NCI-H2196 (cell line): ENCODE measurements around the gene HNRNPD.
"Not testable (repeated sequence)": the region's sequence is repeated elsewhere in the genome, so short reads cannot be mapped to it uniquely, and the experiment has no call there.

Experiments used
- DNase-seq: peaks from one replicate; lab custom pipeline; 2025; ENCODE audit not compliant: unreplicated experiment; lab: John Stamatoyannopoulos, UW

HNRNPD gene

GRCh38 chr4:82373486-82373815, 340 bp downstream of the HNRNPD start:
- DNase-seq: no peak

DNA sequence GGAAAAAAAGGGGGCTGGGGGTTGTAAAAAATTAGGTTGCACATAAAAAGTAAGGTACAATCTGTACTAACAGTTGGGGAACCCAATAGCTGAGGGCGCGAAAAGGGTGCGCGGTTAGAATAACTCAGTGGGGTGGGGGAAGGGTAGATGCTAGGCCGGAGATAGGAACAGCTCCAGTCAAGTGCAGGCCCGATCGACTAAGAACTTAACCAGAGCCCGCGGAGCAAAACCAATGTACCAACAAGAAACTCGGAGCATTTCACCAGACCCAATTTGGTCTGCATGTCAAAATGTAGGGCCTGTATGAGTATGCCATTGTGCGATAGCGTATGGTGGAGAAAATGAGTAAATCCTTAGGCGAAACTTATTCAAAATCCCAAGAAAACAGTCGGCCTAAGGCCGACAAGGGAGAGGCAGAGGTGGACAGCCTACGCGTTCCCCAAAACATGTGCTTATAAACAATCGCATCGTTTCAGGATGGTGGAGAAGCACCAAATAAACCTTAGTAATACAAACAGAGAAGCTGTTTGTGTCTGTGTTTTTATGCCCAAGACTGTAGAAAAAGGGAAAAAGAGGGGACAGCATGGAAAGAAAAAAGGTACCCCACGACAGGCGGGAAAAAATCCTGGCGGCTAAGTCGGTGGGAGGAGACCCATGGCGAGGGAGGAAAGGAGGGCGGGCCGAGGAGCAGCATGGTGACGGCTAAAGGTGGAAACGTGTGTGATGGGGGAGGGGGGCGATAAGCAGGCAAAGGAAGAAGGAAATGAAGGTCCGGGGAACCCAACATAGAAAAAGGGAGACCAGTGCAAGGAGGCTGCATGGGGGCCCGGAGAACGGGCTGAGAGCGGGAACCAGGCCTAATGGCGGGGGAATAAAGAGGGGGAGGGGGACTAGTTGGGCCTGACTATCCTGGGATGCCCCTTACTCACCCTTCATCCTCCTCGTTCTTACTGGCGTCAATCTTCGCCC, 990 bp downstream of the HNRNPD start:
- DNase-seq: peak; percentile 55

DNA sequence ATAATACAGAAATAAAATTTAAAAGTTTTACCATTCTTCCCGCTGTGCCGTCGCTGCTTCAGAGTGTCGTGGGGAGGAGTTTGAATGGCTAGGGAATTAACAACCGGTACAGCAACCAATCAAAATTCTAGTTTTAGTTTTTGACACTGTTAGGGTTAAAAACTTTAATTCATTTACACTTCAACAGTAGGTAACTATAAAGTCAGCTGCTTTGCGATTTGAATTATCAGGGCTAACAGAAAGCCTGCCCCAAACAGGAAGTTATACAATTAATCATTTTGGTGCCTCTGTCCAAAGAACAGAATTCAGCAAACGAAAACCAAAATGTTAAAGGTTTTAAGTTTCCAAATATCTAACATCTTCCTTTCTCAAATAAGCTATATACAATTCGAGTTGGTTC, 2.3 kb downstream of the HNRNPD start:
- DNase-seq: no peak

DNA sequence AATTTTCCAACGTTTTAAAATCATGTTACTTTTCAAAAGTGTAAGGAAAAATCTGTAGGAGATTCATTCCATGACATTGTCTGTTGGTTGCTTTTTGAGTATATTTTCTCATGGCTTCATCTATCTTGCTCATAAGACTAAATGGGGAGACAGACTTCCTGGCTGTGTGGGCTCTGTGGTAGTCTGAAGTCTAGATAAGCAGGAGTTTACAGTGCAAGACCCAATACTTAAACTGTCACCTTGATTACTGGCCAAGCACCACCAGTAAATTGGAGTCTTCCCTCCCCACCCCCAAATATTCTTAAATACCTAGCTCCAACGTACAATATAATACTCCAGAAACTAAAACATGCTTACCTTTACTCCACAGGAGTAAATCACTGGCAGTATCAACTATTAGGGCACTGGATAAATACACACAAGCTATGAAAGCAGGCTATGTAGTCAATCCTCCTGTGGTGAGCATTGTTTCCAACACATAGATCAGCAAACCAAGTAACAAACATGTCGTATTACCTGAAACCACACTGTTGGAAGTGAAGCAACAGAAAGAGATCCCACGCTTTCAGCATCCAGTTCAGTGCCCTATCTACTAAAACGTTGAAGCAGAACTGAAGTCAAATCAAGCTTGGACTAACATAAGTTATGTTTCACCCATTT, 6.2 kb downstream of the HNRNPD start:
- no peak for DNase-seq

DNA sequence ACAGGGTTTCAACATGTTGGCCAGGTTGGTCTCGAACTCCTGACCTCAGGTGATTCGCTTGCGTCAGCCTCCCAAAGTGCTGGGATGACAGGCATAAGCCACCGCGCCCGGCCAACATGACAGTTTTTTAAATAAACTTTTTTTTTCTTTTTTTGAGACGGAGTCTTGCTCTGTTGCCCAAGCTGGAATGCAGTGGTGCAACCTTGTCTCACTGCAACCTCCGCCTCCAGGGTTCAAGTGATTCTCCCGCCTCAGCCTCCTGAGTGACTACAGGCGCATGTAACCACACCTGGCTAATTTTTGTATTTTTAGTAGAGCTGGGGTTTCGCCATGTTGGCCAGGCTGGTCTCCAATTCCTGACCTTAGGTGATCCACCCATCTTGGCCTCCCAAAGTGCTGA, 7.4 kb downstream of the HNRNPD start:
- DNase-seq: not testable (repeated sequence)

DNA sequence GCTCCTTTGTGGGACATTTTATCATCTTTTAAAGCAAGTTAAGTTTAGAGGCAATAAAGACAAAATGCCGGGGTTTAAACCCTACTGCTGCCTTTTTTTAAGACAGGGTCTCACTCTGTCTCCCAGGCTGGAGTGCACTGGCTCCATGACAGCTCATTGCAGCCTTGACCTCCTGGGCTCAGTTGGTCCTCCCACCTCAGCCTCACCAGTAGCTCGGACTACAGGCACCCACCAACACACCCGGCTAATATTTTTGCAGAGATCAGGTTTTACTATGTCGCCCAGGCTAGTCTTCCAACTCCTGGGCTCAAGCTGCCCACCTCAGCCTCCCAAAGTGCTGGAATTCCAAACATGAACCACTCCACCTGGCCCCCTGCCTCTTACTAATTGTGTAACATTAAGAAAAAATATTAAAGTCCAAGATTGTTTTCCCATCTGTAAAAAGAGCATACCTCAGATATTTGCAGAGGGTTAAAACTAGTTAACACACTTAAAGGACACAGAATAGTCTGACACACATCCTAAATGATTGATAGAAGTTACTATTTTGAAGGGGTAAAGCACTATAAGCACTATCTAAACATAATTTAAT, 9.8 kb downstream of the HNRNPD start:
- DNase-seq: no peak

DNA sequence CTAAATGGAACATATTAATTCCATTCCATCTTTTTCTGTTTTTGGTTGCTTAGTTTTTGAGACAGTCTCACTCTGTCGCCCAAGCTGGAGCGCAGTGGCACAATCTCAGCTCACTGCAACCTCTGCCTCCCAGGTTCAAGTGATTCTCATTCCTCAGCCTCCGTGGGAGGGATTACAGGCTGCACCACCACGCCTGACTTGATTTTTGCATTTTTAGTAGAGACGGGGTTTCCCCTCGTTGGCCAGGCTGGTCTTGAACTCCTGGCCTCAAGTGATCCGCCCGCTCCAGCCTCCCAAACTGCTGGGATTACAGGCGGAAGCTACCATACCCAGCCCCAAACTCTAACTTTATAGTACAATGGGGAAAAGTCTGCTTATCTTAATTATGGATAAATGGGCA, 11.2 kb downstream of the HNRNPD start:
- no peak for DNase-seq

DNA sequence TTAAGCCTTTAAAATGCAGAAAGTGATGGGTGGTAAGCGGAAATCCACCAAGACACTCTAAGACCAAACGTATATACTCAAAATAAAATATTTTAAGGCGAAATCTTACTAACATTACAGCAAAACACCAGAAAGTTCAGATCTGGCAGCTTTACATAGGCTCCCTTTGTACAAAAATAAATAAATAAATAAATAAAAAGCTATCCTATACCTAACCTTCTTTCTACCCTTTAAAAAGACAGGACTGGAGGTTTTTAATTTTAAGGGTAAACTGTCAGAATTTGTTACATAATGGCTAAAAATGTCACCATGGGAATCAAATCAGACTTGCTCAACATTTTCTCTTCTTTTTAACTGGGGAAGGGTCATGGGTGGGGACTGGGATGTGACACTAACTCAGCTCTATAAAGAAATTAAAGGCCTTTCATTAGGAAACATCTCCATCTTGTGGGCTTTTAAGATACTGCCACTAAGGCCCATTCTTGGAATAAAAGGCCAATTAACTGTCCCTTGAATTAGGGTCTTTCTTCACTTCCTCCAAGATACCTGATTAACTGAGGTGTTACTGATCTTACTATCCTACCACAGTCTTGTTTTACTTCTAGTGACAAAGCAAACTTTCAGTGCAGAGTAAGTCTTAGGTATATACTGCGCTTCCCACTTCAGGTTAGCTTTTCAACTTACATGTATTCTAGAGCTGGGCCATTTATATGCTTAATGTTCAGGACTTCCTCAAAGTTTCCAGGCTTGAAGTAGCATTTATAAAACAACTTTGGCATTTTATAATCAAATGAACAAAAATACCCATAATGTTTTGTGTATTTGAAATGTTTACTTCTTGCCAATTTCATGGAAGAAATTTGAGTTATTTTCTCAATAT, 13.3 kb downstream of the HNRNPD start:
- no peak for DNase-seq

- no peak for DNase-seq
These were observed 14.9 kb downstream of the HNRNPD start for GRCh38 chr4:82358847-82359246.

- no peak for DNase-seq
These were observed 16.2 kb downstream of the HNRNPD start for GRCh38 chr4:82357640-82358039.

GRCh38 chr4:82354788-82355187, 19.0 kb downstream of the HNRNPD start:
- no peak for DNase-seq

DNA sequence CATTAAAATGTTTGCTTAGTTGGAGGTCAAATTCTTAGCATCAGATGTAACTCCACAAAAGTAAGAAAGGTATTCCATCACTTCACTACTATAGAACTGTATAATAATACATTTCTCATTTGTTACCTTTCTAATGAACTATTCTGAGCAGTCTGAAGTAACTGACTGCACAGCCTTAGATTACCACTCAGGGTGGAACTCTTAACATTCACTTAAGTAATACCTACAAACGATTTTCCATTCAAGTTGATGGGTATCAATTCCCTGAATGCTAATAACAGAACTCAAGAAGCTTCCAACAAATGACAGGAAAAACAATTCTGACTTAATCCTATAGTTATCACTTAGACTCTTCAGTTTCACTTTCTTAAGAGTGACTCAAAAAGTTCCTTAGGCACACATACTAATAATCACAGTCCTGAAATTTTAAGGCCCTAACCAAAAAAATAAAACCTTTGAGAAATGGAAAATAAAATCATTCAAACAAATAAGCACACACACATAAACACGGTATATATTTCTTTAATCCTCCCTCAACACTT, 20.9 kb downstream of the HNRNPD start:
- DNase-seq: no peak

- DNase-seq: no peak
These were observed 21.5 kb downstream of the HNRNPD start for GRCh38 chr4:82352118-82352824.

- DNase-seq: no peak
These were observed 27.7 kb downstream of the HNRNPD start for GRCh38 chr4:82346126-82346525.

DNA sequence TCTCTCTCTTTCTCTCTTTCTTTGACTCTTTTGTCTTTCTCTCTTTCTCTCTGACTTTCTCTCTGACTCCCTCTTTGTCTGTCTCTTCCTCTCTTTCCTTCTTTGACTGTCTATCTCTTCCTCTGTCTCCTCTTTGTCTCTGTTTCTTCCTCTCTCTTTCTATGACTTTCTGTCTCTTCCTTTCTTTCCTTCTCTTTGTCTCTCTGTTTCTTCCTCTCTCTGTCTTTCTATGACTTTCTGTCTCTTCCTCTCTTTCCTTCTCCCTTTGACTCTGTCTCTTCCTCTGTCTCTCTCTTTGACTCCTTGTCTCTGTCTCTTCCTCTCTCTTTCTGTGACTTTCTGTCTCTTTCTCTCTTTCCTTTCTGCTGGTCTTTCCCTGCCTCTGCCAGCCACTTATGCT, 38.7 kb downstream of the HNRNPD start:
- DNase-seq: no peak

DNA sequence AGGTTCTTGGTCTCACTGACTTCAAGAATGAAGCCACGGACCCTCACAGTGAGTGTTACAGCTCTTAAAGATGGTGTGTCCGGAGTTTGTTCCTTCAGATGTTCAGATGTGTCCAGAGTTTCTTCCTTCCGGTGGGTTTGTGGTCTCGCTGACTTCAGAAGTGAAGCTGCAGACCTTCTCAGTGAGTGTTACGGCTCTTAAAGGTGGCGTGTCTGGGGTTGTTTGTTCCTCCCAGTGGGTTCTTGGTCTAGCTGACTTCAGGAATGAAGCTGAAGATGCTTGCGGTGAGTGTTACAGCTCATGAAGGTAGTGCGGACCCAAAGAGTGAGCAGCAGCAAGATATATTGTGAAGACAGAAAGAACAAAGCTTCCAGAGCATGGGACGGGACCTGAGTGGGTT, 40.1 kb downstream of the HNRNPD start:
- not testable (repeated sequence) for DNase-seq

- DNase-seq: no peak
These were observed 42.0 kb downstream of the HNRNPD start for GRCh38 chr4:82331814-82332213.

- DNase-seq: no peak
These were observed 53.4 kb downstream of the HNRNPD start for GRCh38 chr4:82320351-82320750.

DNA sequence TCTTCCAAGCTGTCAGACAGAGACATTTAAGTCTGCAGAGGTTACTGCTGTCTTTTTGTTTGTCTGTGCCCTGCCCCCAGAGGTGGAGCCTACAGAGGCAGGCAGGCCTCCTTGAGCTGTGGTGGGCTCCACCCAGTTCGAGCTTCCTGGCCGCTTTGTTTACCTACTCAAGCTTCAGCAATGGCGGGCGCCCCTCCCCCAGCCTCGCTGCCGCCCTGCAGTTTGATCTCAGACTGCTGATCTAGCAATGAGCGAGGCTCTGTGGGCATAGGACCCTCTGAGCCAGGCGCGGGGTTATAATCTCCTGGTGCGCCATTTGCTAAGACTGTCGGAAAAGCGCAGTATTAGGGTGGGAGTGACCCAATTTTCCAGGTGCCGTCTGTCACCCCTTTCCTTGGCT, 70.7 kb downstream of the HNRNPD start:
- DNase-seq: not testable (repeated sequence)
